ENCODE measurements around the gene NDUFB5. TPM values are rescaled to one million over a fixed set of nuclear protein-coding genes. Genes with fewer than 3 reads are reported as not detected.

Gene NDUFB5
- total RNA-seq, 1 donor from 2014 or later: 103 TPM

DNA sequence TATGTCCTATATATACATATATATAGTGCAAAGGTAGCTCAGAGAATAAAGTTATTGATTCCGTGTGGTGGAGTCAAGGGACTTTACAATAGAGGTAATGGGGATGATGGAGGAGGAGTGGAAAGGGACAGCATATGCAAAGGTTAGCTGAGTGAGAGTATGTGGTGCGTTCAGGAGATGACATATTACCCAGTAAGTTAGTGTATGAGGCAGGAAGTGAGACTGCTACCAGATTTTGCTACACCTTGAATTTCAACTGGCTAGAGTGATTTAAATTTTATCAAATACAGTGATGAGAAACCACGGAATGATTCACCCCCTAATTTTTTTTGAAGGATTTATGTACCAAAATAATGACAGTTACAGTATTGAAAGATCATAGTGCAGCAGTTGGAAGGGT lies 39.1 kb upstream of the NDUFB5 start:
- no peak overlapping the region for H3K4me3 ChIP-seq (ENCODE audit: low read depth, low read length)
- H3K36me3 ChIP-seq (ENCODE audit: control insufficient read depth, insufficient read depth, low read length): peaks cover under 1% of the 10 kb centered on the region
- TF ChIP-seq, protein P1, sequence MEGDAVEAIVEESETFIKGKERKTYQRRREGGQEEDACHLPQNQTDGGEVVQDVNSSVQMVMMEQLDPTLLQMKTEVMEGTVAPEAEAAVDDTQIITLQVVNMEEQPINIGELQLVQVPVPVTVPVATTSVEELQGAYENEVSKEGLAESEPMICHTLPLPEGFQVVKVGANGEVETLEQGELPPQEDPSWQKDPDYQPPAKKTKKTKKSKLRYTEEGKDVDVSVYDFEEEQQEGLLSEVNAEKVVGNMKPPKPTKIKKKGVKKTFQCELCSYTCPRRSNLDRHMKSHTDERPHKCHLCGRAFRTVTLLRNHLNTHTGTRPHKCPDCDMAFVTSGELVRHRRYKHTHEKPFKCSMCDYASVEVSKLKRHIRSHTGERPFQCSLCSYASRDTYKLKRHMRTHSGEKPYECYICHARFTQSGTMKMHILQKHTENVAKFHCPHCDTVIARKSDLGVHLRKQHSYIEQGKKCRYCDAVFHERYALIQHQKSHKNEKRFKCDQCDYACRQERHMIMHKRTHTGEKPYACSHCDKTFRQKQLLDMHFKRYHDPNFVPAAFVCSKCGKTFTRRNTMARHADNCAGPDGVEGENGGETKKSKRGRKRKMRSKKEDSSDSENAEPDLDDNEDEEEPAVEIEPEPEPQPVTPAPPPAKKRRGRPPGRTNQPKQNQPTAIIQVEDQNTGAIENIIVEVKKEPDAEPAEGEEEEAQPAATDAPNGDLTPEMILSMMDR (IDR thresholded peaks at IDR 0.05; ENCODE audit: insufficient read depth, low read length, poor library complexity, severe bottlenecking): no peak
- H3K27me3 ChIP-seq (ENCODE audit: control insufficient read depth, insufficient read depth, low read length): no peaks in the 10 kb centered on the region
- no peak for DNase-seq (ENCODE audit: low read depth)

GRCh38 chr3:179580992-179581391 lies 23.6 kb upstream of the NDUFB5 start:
- Histone ChIP-seq H3K27me3 (ENCODE audit: control insufficient read depth, insufficient read depth, low read length) (no peaks in the 10 kb centered on the region), H3K36me3 (ENCODE audit: control insufficient read depth, insufficient read depth, low read length) (no peaks in the 10 kb centered on the region), H3K4me3 (ENCODE audit: low read depth, low read length) (no peak overlapping the region)
- no peak for DNase-seq (ENCODE audit: low read depth)
- TF ChIP-seq, protein P1 (IDR thresholded peaks at IDR 0.05; ENCODE audit: insufficient read depth, low read length, poor library complexity, severe bottlenecking): no peak

DNA sequence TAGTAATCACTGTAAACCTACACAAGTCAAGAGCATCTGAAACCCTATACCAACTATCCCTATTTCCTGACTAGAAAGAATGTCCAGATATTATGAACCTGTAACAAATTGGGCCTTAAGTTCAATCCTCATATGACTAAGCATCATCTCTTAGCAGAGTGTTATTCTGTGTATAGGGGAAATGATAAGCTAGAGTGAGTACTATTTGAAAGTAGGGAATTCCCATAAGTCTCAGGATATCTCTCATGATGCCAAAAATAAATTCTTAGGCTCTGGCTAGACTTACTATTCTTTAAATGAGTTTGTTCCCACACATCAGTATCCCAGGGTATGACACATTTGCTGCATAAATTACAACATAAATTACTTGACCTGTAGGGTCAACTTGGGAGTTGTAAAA lies 15.5 kb upstream of the NDUFB5 start:
- TF ChIP-seq, protein P1 (IDR thresholded peaks at IDR 0.05; ENCODE audit: insufficient read depth, low read length, poor library complexity, severe bottlenecking): no peak
- no peak overlapping the region for H3K4me3 ChIP-seq (ENCODE audit: low read depth, low read length)
- DNase-seq (ENCODE audit: low read depth): no peak
- no peaks in the 10 kb centered on the region for H3K27me3 ChIP-seq (ENCODE audit: control insufficient read depth, insufficient read depth, low read length)
- peaks cover 1% of the 10 kb centered on the region for H3K36me3 ChIP-seq (ENCODE audit: control insufficient read depth, insufficient read depth, low read length)

- Histone ChIP-seq H3K4me3 (ENCODE audit: low read depth, low read length) (no peak overlapping the region), H3K27me3 (ENCODE audit: control insufficient read depth, insufficient read depth, low read length) (no peaks in the 10 kb centered on the region), H3K36me3 (ENCODE audit: control insufficient read depth, insufficient read depth, low read length) (peaks cover 1% of the 10 kb centered on the region)
- TF ChIP-seq, protein P1 (IDR thresholded peaks at IDR 0.05; ENCODE audit: insufficient read depth, low read length, poor library complexity, severe bottlenecking): no peak
- DNase-seq (ENCODE audit: low read depth): no peak
These were observed 13.9 kb upstream of the NDUFB5 start for GRCh38 chr3:179590669-179591068.

GRCh38 chr3:179591313-179591712 lies 13.3 kb upstream of the NDUFB5 start:
- Histone ChIP-seq H3K36me3 (ENCODE audit: control insufficient read depth, insufficient read depth, low read length) (peaks cover 1% of the 10 kb centered on the region), H3K27me3 (ENCODE audit: control insufficient read depth, insufficient read depth, low read length) (no peaks in the 10 kb centered on the region), H3K4me3 (ENCODE audit: low read depth, low read length) (no peak overlapping the region)
- DNase-seq (ENCODE audit: low read depth): no peak
- TF ChIP-seq, protein P1 (IDR thresholded peaks at IDR 0.05; ENCODE audit: insufficient read depth, low read length, poor library complexity, severe bottlenecking): no peak

GRCh38 chr3:179599531-179599930 lies 5.1 kb upstream of the NDUFB5 start:
- Histone ChIP-seq H3K36me3 (ENCODE audit: control insufficient read depth, insufficient read depth, low read length) (no peaks in the 10 kb centered on the region), H3K4me3 (ENCODE audit: low read depth, low read length) (no peak overlapping the region), H3K27me3 (ENCODE audit: control insufficient read depth, insufficient read depth, low read length) (no peaks in the 10 kb centered on the region)
- DNase-seq (ENCODE audit: low read depth): no peak
- TF ChIP-seq, protein P1 (IDR thresholded peaks at IDR 0.05; ENCODE audit: insufficient read depth, low read length, poor library complexity, severe bottlenecking): no peak
